PC-9 (cell line): Measurements from ENCODE around the gene CDK5RAP2. TPM values are rescaled to one million over a fixed set of nuclear protein-coding genes. Genes with fewer than 3 reads are reported as not detected.

ENCODE experiments used
- BruUV-seq: library from RNA; stranded (reverse); fragments of 400-500 nt; replicated peaks from 2 replicates; lab custom pipeline; 2021; lab: Mats Ljungman, UMichigan
- CTCF ChIA-PET: fragments of 300-600 bp; sonication (Branson Sonifier 250); formaldehyde crosslinking; loops from one replicate; lab custom pipeline; 2022; ENCODE audit warnings: antibody characterized with exemption; lab: Charles Lee
- POLR2A ChIA-PET: fragments of 300-600 bp; sonication (Branson Sonifier 250); formaldehyde crosslinking; loops from one replicate; lab custom pipeline; 2022; ENCODE audit warnings: antibody characterized with exemption; ENCODE audit not compliant: unreplicated experiment; lab: Charles Lee
- DNase-seq, 2 experiments: peaks; one replicate each; pipeline versions ENCODE4 v3.0.0 to v3.0.0-alpha.2; 2015 to 2022; ENCODE audit warnings: mixed read lengths in 1 of 2
- H2AFZ ChIP-seq: fragments of 200-600 bp; sonication (generic); 2 replicates; pipeline ENCODE4 v1.8.1; 2017; ENCODE audit warnings: antibody characterized with exemption
- H3F3A ChIP-seq: fragments of 200-600 bp; sonication (generic); 2 replicates; pipeline ENCODE4 v1.8.1; 2017; ENCODE audit warnings: antibody characterized with exemption, mild to moderate bottlenecking, low read depth; ENCODE audit not compliant: insufficient read depth
- H3K27ac ChIP-seq: fragments of 200-600 bp; sonication (generic); 2 replicates; pipeline ENCODE4 v1.6.1; 2016; ENCODE audit warnings: mixed run types
- H3K27me3 ChIP-seq: fragments of 200-600 bp; sonication (generic); 2 replicates; pipeline ENCODE4 v1.6.1; 2016; ENCODE audit warnings: low read depth, mixed run types; ENCODE audit not compliant: insufficient read depth
- H3K36me3 ChIP-seq: fragments of 200-600 bp; sonication (generic); 2 replicates; pipeline ENCODE4 v1.6.1; 2016; ENCODE audit warnings: low read depth, mixed run types
- H3K4me1 ChIP-seq: fragments of 200-600 bp; sonication (generic); replicated peaks from 2 replicates; pipeline ENCODE4 v1.6.1; 2016; ENCODE audit warnings: mixed run types; ENCODE audit not compliant: insufficient read depth
- H3K4me2 ChIP-seq: fragments of 200-600 bp; sonication (generic); 2 replicates; pipeline ENCODE4 v1.6.1; 2017; ENCODE audit warnings: mixed run types
- H3K4me3 ChIP-seq: fragments of 200-600 bp; sonication (generic); 2 replicates; pipeline ENCODE4 v1.6.1; 2016; ENCODE audit warnings: mixed run types
- H3K79me2 ChIP-seq: fragments of 200-600 bp; sonication (generic); 2 replicates; pipeline ENCODE4 v1.6.1; 2017; ENCODE audit warnings: low read depth, mixed run types
- H3K9me2 ChIP-seq: fragments of 200-600 bp; sonication (generic); 2 replicates; pipeline ENCODE4 v1.8.1; 2017; ENCODE audit warnings: mild to moderate bottlenecking; ENCODE audit not compliant: insufficient read depth
- H3K9me3 ChIP-seq: fragments of 200-600 bp; sonication (generic); 2 replicates; pipeline ENCODE4 v1.8.1; 2016; ENCODE audit warnings: low read depth; ENCODE audit not compliant: insufficient read depth
- H4K20me1 ChIP-seq: fragments of 200-600 bp; sonication (generic); 2 replicates; pipeline ENCODE4 v1.8.1; 2017; ENCODE audit not compliant: insufficient read depth
- CTCF ChIP-seq: fragments of 200-600 bp; sonication (generic); conservative IDR thresholded peaks from 2 replicates; pipeline ENCODE4 v1.6.1; 2017; ENCODE audit warnings: mixed run types, antibody characterized with exemption, mild to moderate bottlenecking, moderate library complexity
- EZH2 ChIP-seq: fragments of 200-600 bp; sonication (generic); IDR thresholded peaks from 2 replicates; pipeline ENCODE4 v1.8.0; 2017; ENCODE audit warnings: antibody characterized with exemption, low read depth
- intact Hi-C: fragments of 100-400 bp; cut with micrococcal nuclease; formaldehyde crosslinking; loops from one replicate; pipeline ENCODE4 v1.10.0; 2022; ENCODE audit not compliant: unreplicated experiment
- total RNA-seq: library from RNA; stranded (reverse); gene quantifications from 2 replicates; pipeline ENCODE4 v1.2.3, GENCODE V29; 2021

The CDK5RAP2 gene
- total RNA-seq, 1 experiment from 2014 or later = 113 TPM

GRCh38 chr9:120432600-120432999, 147.4 kb downstream of the CDK5RAP2 start:
- Histone ChIP-seq H3K27me3 (no peaks in the 10 kb centered on the region), H2AFZ (no peak overlapping the region), H3K4me2 (no peak overlapping the region), H3K4me3 (no peak overlapping the region), H3K79me2 (no peaks in the 10 kb centered on the region), H3K36me3 (0 out of 2 replicates have a peak, but pooled peaks cover 4% of the 10 kb centered on the region), H3K4me1 (no peaks in the 10 kb centered on the region), H3K27ac (no peak overlapping the region), H3K9me2 (no peaks in the 10 kb centered on the region), H4K20me1 (no peaks in the 10 kb centered on the region), H3K9me3 (no peaks in the 10 kb centered on the region), H3F3A (no peaks in the 10 kb centered on the region)
- no peak for DNase-seq
- ChIA-PET POLR2A (no interaction called here), CTCF (no interaction called here)
- no TSS peak for BruUV-seq
- intact Hi-C loops = no loop called here
- TF ChIP-seq CTCF = no peak
- no peak for TF ChIP-seq EZH2

- DNase-seq = no peak
- ChIA-PET CTCF (no interaction called here), POLR2A (no interaction called here)
- no TSS peak for BruUV-seq
- H3K27me3 ChIP-seq = no peaks in the 10 kb centered on the region
- H3K36me3 ChIP-seq = 0 out of 2 replicates have a peak, but pooled peaks cover 4% of the 10 kb centered on the region
- H4K20me1 ChIP-seq = no peaks in the 10 kb centered on the region
- no peaks in the 10 kb centered on the region for H3K9me3 ChIP-seq
- intact Hi-C loops = no loop called here
- H3K4me3 ChIP-seq = no peak overlapping the region
- H3K79me2 ChIP-seq = no peaks in the 10 kb centered on the region
- H3K4me2 ChIP-seq = no peak overlapping the region
- H3K9me2 ChIP-seq = no peaks in the 10 kb centered on the region
- TF ChIP-seq CTCF (no peak), EZH2 (no peak)
- no peaks in the 10 kb centered on the region for H3F3A ChIP-seq
- no peaks in the 10 kb centered on the region for H3K4me1 ChIP-seq
- H2AFZ ChIP-seq = no peak overlapping the region
- H3K27ac ChIP-seq = no peak overlapping the region
Observed at GRCh38 chr9:120431268-120431667, 148.7 kb downstream of the CDK5RAP2 start.

GRCh38 chr9:120424248-120424647, 155.7 kb downstream of the CDK5RAP2 start:
- TF ChIP-seq EZH2 = no peak
- no peak for TF ChIP-seq CTCF
- CTCF ChIA-PET = no interaction called here

More at GRCh38 chr9:120424248-120424647, 155.7 kb downstream of the CDK5RAP2 start:
- no peaks in the 10 kb centered on the region for H3K36me3 ChIP-seq
- no peaks in the 10 kb centered on the region for H3F3A ChIP-seq
- H3K9me2 ChIP-seq = no peaks in the 10 kb centered on the region
- H3K27ac ChIP-seq = 0 out of 2 replicates have a peak overlapping the region, but pooled peaks have one; percentile 18
- 0 out of 2 replicates have a peak, but pooled peaks cover 4% of the 10 kb centered on the region for H4K20me1 ChIP-seq
- H3K4me1 ChIP-seq = peaks cover 11% of the 10 kb centered on the region
- H3K79me2 ChIP-seq = no peaks in the 10 kb centered on the region
- POLR2A ChIA-PET = no interaction called here
- DNase-seq = peak; percentile 9 to 45
- intact Hi-C loops = no loop called here
- H3K27me3 ChIP-seq = no peaks in the 10 kb centered on the region
- H3K4me3 ChIP-seq = no peak overlapping the region
- H2AFZ ChIP-seq = no peak overlapping the region
- H3K4me2 ChIP-seq = peak overlapping the region; percentile 23; the same call in 1 of the 2 replicates
- no peaks in the 10 kb centered on the region for H3K9me3 ChIP-seq
- no TSS peak for BruUV-seq
